OCI-LY1 (cell line): ENCODE measurements around the gene SLC22A25.

Source experiments
- EZH2 ChIP-seq: fragments of 200-600 bp; sonication (generic), shearing (Covaris generic); IDR thresholded peaks from 2 replicates; pipeline ENCODE4 v1.8.0; 2017; ENCODE audit warnings: borderline replicate concordance, mixed run types, mild to moderate bottlenecking, antibody characterized with exemption, low read length, moderate library complexity, mixed read lengths
- TF ChIP-seq, protein P1 (sequence below): fragments of 200-600 bp; sonication (generic), shearing (Covaris generic); IDR thresholded peaks from 2 replicates; pipeline ENCODE4 v1.5.1; 2017; ENCODE audit warnings: mild to moderate bottlenecking, antibody characterized with exemption, low read length, moderate library complexity, mixed read lengths

DNA sequence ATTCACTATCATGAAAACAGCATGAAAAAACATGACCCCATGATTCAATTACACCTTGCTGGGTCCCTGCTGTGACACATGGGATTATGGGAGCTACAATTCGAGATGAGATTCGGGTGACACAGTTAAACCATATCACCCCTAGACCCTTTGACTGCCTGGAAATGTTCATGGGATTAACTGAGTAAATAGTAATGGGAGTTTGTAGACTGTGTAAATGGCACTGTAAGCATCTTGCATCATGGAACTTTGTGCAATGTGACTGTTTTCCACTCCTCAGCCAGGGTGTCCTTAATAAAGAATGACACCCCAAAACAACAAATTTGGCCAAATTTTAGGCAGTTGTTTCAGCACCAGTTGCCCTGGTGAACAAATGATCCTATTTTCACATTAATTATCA, 7.9 kb upstream of the SLC22A25 start:
- TF ChIP-seq, protein P1, sequence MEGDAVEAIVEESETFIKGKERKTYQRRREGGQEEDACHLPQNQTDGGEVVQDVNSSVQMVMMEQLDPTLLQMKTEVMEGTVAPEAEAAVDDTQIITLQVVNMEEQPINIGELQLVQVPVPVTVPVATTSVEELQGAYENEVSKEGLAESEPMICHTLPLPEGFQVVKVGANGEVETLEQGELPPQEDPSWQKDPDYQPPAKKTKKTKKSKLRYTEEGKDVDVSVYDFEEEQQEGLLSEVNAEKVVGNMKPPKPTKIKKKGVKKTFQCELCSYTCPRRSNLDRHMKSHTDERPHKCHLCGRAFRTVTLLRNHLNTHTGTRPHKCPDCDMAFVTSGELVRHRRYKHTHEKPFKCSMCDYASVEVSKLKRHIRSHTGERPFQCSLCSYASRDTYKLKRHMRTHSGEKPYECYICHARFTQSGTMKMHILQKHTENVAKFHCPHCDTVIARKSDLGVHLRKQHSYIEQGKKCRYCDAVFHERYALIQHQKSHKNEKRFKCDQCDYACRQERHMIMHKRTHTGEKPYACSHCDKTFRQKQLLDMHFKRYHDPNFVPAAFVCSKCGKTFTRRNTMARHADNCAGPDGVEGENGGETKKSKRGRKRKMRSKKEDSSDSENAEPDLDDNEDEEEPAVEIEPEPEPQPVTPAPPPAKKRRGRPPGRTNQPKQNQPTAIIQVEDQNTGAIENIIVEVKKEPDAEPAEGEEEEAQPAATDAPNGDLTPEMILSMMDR = no peak
- no peak for TF ChIP-seq EZH2
